Measurements from ENCODE around the gene CATSPERZ.
A peak's percentile ranks its signal among the peaks of the same experiment; 100 is the strongest.
"Not testable (repeated sequence)": the region's sequence is repeated elsewhere in the genome, so short reads cannot be mapped to it uniquely, and the experiment has no call there.

Gene CATSPERZ

DNA sequence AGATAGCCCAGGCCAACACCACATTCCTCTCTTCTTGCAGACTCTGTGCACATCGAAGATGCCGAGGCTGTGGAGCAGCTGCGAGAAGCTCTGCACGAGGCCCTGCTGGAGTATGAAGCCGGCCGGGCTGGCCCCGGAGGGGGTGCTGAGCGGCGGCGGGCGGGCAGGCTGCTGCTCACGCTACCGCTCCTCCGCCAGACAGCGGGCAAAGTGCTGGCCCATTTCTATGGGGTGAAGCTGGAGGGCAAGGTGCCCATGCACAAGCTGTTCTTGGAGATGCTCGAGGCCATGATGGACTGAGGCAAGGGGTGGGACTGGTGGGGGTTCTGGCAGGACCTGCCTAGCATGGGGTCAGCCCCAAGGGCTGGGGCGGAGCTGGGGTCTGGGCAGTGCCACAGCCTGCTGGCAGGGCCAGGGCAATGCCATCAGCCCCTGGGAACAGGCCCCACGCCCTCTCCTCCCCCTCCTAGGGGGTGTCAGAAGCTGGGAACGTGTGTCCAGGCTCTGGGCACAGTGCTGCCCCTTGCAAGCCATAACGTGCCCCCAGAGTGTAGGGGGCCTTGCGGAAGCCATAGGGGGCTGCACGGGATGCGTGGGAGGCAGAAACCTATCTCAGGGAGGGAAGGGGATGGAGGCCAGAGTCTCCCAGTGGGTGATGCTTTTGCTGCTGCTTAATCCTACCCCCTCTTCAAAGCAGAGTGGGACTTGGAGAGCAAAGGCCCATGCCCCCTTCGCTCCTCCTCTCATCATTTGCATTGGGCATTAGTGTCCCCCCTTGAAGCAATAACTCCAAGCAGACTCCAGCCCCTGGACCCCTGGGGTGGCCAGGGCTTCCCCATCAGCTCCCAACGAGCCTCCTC lies 15.7 kb downstream of the CATSPERZ start:
- not testable (repeated sequence) for H3K9ac ChIP-seq (ENCODE audit: low read length); H3K4me3 ChIP-seq (ENCODE audit: low read length); H3K27me3 ChIP-seq (ENCODE audit: control insufficient read depth, insufficient read depth, low read length); H3K9me3 ChIP-seq (ENCODE audit: control insufficient read depth, low read length)
- Histone ChIP-seq H3K36me3 (ENCODE audit: control insufficient read depth, insufficient read depth, low read length) (peaks cover 14% of the 10 kb centered on the region), H3K4me1 (ENCODE audit: control insufficient read depth, insufficient read depth, low read length) (peaks cover 26% of the 10 kb centered on the region)

DNA sequence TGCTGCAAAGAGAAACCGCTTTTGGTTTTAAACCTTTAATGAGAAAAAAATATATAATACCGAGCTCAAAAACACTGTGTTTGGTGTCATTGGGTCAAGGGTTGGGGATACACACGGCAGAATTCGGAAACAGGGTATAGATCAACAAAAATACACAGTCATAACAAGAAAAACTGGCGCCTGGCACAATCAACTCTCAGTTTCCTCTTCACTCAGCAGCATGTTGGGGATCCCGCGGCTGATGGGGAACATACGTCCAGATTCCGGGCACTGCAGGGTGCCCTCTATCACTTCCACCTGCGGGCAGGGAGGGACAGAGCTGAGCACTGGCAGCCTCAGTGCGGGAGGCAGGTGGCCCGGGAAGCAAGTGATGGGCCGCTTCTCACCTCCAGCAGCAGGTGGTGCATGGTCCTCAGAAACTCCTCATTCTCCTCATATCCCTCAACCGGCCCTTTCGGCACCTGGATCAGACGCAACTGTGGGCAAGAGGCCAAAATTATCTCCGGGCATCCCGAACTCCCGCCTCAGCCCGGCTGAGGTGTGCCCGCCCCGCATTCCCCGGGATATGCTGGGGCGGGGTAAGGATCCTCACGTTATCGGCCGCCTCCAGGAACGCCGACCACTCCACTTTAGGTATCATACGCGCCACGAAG lies 16.6 kb downstream of the CATSPERZ start:
- peak overlapping the region; percentile 75 for H3K4me3 ChIP-seq (ENCODE audit: low read length)
- H3K27me3 ChIP-seq (ENCODE audit: control insufficient read depth, insufficient read depth, low read length) = no peaks in the 10 kb centered on the region
- no peaks in the 10 kb centered on the region for H3K9me3 ChIP-seq (ENCODE audit: control insufficient read depth, low read length)
- H3K9ac ChIP-seq (ENCODE audit: low read length) = peak overlapping the region; percentile 86
- H3K36me3 ChIP-seq (ENCODE audit: control insufficient read depth, insufficient read depth, low read length) = peaks cover 14% of the 10 kb centered on the region
- H3K4me1 ChIP-seq (ENCODE audit: control insufficient read depth, insufficient read depth, low read length) = peaks cover 35% of the 10 kb centered on the region

DNA sequence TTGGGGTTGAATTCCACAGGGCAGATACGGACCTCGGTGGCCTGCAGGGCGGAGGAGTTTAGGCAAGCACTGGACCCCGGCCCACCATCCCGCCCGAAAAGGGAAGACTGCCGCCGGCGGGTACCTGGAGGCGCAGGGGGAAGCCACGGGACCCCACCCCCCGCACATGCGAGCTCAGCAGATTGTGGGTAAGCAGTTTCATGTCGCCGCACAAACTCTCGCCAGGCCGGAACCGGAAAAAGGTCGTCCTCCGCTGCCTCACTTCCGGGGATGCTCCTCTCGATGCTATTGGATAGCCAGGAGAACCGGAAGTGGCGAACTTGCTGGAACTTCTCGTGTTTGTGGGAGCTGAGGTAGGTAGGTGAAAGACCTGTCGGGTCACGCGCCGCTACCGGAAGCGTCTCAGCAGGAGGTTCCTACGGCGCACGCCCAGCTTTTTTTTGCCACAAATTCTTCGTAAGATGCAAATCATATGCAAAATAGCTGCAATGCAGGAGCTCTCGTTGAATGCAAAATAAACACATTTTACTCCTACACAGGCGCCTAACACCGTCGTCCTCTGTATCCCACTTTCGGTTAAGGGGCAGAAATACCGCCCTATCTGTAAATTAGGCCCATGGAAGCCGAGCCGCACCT lies 17.3 kb downstream of the CATSPERZ start, which contains the start of gene TRMT112:
Gene TRMT112, minus strand, starts transcription at position 235 of the 636 bp plus-strand sequence. Its CDS starts 33 bp downstream, at position 202.
- H3K9me3 ChIP-seq (ENCODE audit: control insufficient read depth, low read length) = no peaks in the 10 kb centered on the region
- no peaks in the 10 kb centered on the region for H3K27me3 ChIP-seq (ENCODE audit: control insufficient read depth, insufficient read depth, low read length)
- peaks cover 41% of the 10 kb centered on the region for H3K4me1 ChIP-seq (ENCODE audit: control insufficient read depth, insufficient read depth, low read length)
- H3K36me3 ChIP-seq (ENCODE audit: control insufficient read depth, insufficient read depth, low read length) = peaks cover 18% of the 10 kb centered on the region
- H3K4me3 ChIP-seq (ENCODE audit: low read length) = peak within 1 kb of the TSS; percentile 75
- peak within 1 kb of the TSS; percentile 86 for H3K9ac ChIP-seq (ENCODE audit: low read length)

DNA sequence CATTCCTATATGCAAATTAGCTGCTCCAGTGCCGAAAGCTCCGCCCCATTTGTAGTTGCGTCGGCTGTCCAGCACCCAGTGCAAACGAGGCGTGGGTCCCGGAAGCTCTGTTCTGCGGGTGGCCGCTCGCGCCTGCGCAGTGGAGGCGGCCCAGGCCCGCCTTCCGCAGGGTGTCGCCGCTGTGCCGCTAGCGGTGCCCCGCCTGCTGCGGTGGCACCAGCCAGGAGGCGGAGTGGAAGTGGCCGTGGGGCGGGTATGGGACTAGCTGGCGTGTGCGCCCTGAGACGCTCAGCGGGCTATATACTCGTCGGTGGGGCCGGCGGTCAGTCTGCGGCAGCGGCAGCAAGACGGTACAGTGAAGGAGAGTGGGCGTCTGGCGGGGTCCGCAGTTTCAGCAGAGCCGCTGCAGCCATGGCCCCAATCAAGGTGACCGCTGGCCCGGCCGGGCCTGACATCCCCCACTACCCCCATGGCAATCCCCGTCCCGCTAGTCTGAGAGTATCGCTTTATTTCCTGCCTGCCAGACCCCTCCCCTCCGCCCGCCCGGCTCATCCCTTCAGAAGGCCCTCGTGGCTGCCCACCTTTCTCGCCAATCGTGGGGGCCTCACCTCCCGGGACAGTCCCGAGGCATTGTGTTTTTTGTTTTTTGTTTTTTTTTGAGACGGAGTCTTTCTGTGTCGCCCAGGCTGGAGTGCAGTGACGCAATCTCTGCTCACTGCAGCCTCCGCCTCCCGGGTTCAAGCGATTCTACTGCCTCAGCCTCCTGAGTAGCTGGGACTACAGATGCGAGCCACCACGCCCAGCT lies 18.0 kb downstream of the CATSPERZ start, which contains the start of gene PRDX5:
Gene PRDX5, plus strand, starts transcription at position 161 of the 805 bp plus-strand sequence. Its CDS starts 95 bp downstream, at position 256.
- Histone ChIP-seq H3K4me1 (ENCODE audit: control insufficient read depth, insufficient read depth, low read length) (peaks cover 47% of the 10 kb centered on the region), H3K36me3 (ENCODE audit: control insufficient read depth, insufficient read depth, low read length) (peaks cover 20% of the 10 kb centered on the region), H3K27me3 (ENCODE audit: control insufficient read depth, insufficient read depth, low read length) (no peaks in the 10 kb centered on the region), H3K9ac (ENCODE audit: low read length) (peak within 1 kb of the TSS; percentile 86), H3K4me3 (ENCODE audit: low read length) (peak within 1 kb of the TSS; percentile 75), H3K9me3 (ENCODE audit: control insufficient read depth, low read length) (no peaks in the 10 kb centered on the region)

DNA sequence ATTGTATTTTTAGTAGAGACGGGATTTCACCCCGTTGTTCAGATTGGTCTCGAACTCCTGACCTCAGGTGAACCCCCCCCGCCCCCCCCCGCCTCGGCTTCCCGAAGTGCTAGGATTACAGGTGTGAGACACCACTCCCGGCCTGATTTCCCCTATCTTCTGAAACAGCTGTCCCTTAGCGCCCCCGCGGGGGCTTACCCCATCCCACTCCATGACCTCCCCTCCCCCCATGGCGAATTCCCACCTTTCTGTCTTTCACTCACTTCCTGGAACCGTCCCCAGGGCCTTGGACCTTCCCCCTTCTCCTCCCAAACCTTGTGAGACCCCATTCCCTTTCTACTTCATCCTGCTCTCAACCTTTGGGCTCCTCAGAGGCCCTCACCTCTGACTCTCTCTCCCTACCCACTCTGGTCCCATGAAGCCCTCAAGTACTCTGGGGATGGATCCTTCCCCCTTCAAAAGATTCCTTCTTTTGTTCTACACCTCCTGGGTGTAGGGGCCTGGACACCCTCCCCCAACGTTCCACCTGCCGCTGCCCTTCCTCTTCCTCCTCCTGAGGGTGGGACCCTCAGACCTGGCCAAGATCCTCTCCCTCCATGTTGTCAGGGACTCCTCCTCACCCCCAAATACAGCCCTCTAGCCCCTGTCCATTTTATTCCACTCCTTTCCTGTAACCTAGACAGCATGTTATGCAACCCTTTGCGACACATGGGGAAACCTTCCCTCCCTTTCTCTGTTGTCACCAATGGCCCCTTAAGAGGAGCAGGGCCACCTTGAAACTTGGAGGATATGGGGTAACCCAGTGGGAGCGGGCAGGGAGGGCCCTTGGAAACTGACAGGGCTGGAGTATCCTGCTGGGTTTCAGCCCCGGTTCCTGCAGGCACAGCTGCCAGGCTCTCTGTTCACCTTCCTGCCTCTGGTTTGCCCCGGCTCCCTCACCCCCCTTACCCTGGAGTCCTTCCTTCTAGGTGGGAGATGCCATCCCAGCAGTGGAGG lies 18.9 kb downstream of the CATSPERZ start:
- H3K27me3 ChIP-seq (ENCODE audit: control insufficient read depth, insufficient read depth, low read length) = no peaks in the 10 kb centered on the region
- peaks cover 47% of the 10 kb centered on the region for H3K4me1 ChIP-seq (ENCODE audit: control insufficient read depth, insufficient read depth, low read length)
- H3K9me3 ChIP-seq (ENCODE audit: control insufficient read depth, low read length) = no peaks in the 10 kb centered on the region
- H3K36me3 ChIP-seq (ENCODE audit: control insufficient read depth, insufficient read depth, low read length) = peaks cover 19% of the 10 kb centered on the region
- H3K4me3 ChIP-seq (ENCODE audit: low read length) = peak overlapping the region; percentile 75
- peak overlapping the region; percentile 86 for H3K9ac ChIP-seq (ENCODE audit: low read length)

DNA sequence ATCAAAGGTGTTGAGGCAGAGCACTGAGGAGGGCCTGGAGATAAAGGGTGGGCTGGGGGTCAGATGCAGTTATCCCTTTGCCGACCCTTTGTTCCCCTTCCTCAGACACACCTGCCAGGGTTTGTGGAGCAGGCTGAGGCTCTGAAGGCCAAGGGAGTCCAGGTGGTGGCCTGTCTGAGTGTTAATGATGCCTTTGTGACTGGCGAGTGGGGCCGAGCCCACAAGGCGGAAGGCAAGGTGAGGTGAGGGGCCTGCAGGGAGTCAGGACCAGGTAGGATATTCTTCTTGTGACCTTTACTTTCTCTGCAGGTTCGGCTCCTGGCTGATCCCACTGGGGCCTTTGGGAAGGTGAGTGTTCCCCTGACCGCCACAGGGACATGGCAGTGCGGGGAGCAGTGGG lies 20.4 kb downstream of the CATSPERZ start:
- Histone ChIP-seq H3K27me3 (ENCODE audit: control insufficient read depth, insufficient read depth, low read length) (no peaks in the 10 kb centered on the region), H3K4me1 (ENCODE audit: control insufficient read depth, insufficient read depth, low read length) (peaks cover 47% of the 10 kb centered on the region), H3K9me3 (ENCODE audit: control insufficient read depth, low read length) (no peaks in the 10 kb centered on the region), H3K36me3 (ENCODE audit: control insufficient read depth, insufficient read depth, low read length) (peaks cover 6% of the 10 kb centered on the region), H3K9ac (ENCODE audit: low read length) (peak overlapping the region; percentile 54), H3K4me3 (ENCODE audit: low read length) (no peak overlapping the region)

DNA sequence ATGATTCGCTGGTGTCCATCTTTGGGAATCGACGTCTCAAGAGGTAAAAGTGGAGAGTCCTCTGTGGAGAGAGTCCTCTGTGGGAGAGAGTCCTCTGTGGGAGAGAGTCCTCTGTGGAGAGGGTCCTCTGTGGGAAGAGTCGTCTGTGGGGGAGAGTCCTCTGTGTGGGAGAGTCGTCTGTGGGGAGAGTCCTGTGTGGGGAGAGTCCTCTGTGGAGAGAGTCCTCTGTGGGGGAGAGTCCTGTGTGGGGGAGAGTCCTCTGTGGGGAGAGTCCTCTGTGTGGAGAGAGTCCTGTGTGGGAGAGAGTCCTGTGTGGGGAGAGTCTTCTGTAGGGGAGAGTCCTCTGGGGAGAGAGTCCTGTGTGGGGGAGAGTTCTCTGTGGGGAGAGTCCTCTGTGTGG lies 20.9 kb downstream of the CATSPERZ start:
- H3K9me3 ChIP-seq (ENCODE audit: control insufficient read depth, low read length) = no peaks in the 10 kb centered on the region
- no peak overlapping the region for H3K4me3 ChIP-seq (ENCODE audit: low read length)
- peaks cover 6% of the 10 kb centered on the region for H3K36me3 ChIP-seq (ENCODE audit: control insufficient read depth, insufficient read depth, low read length)
- no peaks in the 10 kb centered on the region for H3K27me3 ChIP-seq (ENCODE audit: control insufficient read depth, insufficient read depth, low read length)
- peaks cover 45% of the 10 kb centered on the region for H3K4me1 ChIP-seq (ENCODE audit: control insufficient read depth, insufficient read depth, low read length)
- peak overlapping the region; percentile 54 for H3K9ac ChIP-seq (ENCODE audit: low read length)

DNA sequence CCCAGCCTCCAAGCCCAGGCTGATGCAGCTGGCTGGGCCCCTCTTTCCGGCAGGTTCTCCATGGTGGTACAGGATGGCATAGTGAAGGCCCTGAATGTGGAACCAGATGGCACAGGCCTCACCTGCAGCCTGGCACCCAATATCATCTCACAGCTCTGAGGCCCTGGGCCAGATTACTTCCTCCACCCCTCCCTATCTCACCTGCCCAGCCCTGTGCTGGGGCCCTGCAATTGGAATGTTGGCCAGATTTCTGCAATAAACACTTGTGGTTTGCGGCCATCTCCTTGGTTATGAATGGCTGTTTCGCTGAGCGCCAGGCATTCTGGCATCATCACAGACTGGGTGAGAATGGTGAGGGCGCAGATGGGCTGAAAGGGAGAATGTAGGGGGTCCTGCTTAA lies 21.4 kb downstream of the CATSPERZ start:
- peaks cover 6% of the 10 kb centered on the region for H3K36me3 ChIP-seq (ENCODE audit: control insufficient read depth, insufficient read depth, low read length)
- no peaks in the 10 kb centered on the region for H3K27me3 ChIP-seq (ENCODE audit: control insufficient read depth, insufficient read depth, low read length)
- H3K4me3 ChIP-seq (ENCODE audit: low read length) = no peak overlapping the region
- H3K9me3 ChIP-seq (ENCODE audit: control insufficient read depth, low read length) = no peaks in the 10 kb centered on the region
- H3K4me1 ChIP-seq (ENCODE audit: control insufficient read depth, insufficient read depth, low read length) = peaks cover 41% of the 10 kb centered on the region
- H3K9ac ChIP-seq (ENCODE audit: low read length) = peak overlapping the region; percentile 54

DNA sequence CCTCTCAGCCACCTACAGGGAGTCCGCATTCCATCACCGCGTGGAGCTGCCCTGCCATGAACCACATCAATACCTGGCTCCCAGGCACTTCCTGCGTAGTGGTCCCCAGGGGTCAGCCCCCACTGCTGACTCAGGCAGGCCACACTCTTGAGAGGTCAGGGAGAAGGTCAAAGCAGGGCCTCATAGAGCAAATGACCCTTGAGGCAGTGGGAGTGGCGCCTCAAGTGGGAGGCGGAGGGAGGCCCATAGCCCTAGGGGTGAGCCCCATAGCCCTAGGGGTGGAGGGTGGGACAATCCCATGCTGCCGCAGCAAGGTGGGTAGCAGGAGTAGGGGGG lies 22.7 kb downstream of the CATSPERZ start:
- no peaks in the 10 kb centered on the region for H3K27me3 ChIP-seq (ENCODE audit: control insufficient read depth, insufficient read depth, low read length)
- H3K9ac ChIP-seq (ENCODE audit: low read length) = peak overlapping the region; percentile 4

DNA sequence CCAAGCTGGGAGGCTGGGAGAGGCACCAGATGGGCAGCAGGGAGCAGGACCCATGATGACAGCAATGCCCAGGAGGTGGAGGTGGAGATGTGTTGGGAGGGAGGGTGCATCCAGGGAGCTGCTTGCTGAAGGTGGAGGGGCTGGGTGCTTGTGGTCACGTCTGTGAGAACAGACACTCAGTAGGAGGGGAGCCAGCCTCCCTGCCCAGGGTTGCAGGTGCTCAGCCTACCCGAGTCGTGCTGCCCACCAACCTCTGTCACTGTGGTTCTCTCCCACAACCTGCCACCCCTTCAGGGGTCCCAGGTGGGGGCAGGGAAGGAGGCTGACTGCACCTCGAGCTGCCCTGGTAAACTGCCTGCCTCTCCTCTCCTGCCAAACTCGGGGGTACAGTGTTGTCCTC lies 23.2 kb downstream of the CATSPERZ start:
- Histone ChIP-seq H3K27me3 (ENCODE audit: control insufficient read depth, insufficient read depth, low read length) (no peaks in the 10 kb centered on the region), H3K4me1 (ENCODE audit: control insufficient read depth, insufficient read depth, low read length) (peaks cover 41% of the 10 kb centered on the region), H3K4me3 (ENCODE audit: low read length) (no peak overlapping the region), H3K9me3 (ENCODE audit: control insufficient read depth, low read length) (no peaks in the 10 kb centered on the region), H3K9ac (ENCODE audit: low read length) (peak overlapping the region; percentile 4), H3K36me3 (ENCODE audit: control insufficient read depth, insufficient read depth, low read length) (peaks cover 6% of the 10 kb centered on the region)

More for the DNA sequence above, 22.7 kb downstream of the CATSPERZ start:
- Histone ChIP-seq H3K4me1 (ENCODE audit: control insufficient read depth, insufficient read depth, low read length) (peaks cover 41% of the 10 kb centered on the region), H3K4me3 (ENCODE audit: low read length) (no peak overlapping the region), H3K9me3 (ENCODE audit: control insufficient read depth, low read length) (no peaks in the 10 kb centered on the region), H3K36me3 (ENCODE audit: control insufficient read depth, insufficient read depth, low read length) (peaks cover 6% of the 10 kb centered on the region)

All from mucosa of stomach (tissue), 1 donor.